ENCODE measurements around the gene EVA1C. TPM values are rescaled to one million over a fixed set of nuclear protein-coding genes. Genes with fewer than 3 reads are reported as not detected.
"Not testable (repeated sequence)": the region's sequence is repeated elsewhere in the genome, so short reads cannot be mapped to it uniquely, and the experiment has no call there.

Gene EVA1C
- total and polyA plus RNA-seq, 3 experiments from 2014 or later, result 13.4 to 25.8 (median 16.2) TPM

- Mint-ChIP-seq H3K27me3 (peaks cover 0 to 2% of the 10 kb centered on the region in 2 donors), H3K4me1 (peaks cover 0 to 6% (median 3%) of the 10 kb centered on the region in 3 donors), H3K4me3 (no peak overlapping the region), H3K27ac (peak overlapping the region in 1 of 8 donors; percentile 17), H3K36me3 (peaks cover 0 to 1% (median 0%) of the 10 kb centered on the region in 3 donors), H3K9me3 (no peaks in the 10 kb centered on the region)
- Histone ChIP-seq H3K27me3 (ENCODE audit: insufficient read depth, low read length, poor library complexity, severe bottlenecking) (no peaks in the 10 kb centered on the region), H3K9me3 (ENCODE audit: low read length) (no peaks in the 10 kb centered on the region), H3K27ac (ENCODE audit: low read depth, low read length) (no peak overlapping the region), H3K36me3 (ENCODE audit: insufficient read depth, low read length) (no peaks in the 10 kb centered on the region), H3K4me1 (ENCODE audit: insufficient read depth, low read length) (no peaks in the 10 kb centered on the region), H3K4me3 (ENCODE audit: low read length) (no peak overlapping the region)
- DNase-seq, result no peak
- ChIA-PET POLR2A (no interaction called here), CTCF (no interaction called here)
Observed at GRCh38 chr21:32523988-32524719, 111.6 kb downstream of the EVA1C start.

- CTCF ChIA-PET, result no interaction called here
Observed at GRCh38 chr21:32525282-32525681, 112.8 kb downstream of the EVA1C start.

DNA sequence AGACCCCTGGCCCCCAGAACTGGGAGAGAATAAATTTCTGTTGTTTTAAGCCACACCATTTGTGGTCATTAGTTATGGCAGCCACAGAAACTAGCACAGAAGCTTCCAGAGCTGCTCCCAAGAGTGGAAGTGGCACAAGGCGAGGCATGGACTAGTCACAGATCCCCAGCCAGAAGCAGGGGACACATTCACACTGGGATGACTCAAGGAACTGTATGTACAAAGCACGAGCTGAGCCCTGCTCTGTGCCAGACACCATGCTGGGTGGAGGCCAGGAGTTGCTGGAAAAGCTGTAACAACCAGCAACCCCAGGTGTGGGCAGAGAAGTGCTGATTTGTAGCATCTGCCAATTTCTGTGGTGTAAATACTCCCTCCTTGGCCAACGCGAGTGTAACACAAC is 117.2 kb downstream of the EVA1C start:
- Mint-ChIP-seq H3K36me3 (peaks cover 0 to 5% (median 5%) of the 10 kb centered on the region in 3 donors), H3K4me3 (no peak overlapping the region), H3K4me1 (peaks cover 0 to 7% (median 3%) of the 10 kb centered on the region in 3 donors), H3K27me3 (no peaks in the 10 kb centered on the region), H3K27ac (peak overlapping the region in 1 of 8 donors; percentile 38), H3K9me3 (no peaks in the 10 kb centered on the region)
- no peak overlapping the region for H3K4me3 ChIP-seq (ENCODE audit: low read length)
- POLR2A ChIA-PET, result no interaction called here
- no peaks in the 10 kb centered on the region for H3K27me3 ChIP-seq (ENCODE audit: insufficient read depth, low read length, poor library complexity, severe bottlenecking)
- H3K27ac ChIP-seq (ENCODE audit: low read depth, low read length), result no peak overlapping the region
- CTCF ChIA-PET, result no interaction called here
- DNase-seq, result no peak
- H3K9me3 ChIP-seq (ENCODE audit: low read length), result no peaks in the 10 kb centered on the region
- no peaks in the 10 kb centered on the region for H3K36me3 ChIP-seq (ENCODE audit: insufficient read depth, low read length)
- H3K4me1 ChIP-seq (ENCODE audit: insufficient read depth, low read length), result no peaks in the 10 kb centered on the region

More at GRCh38 chr21:32525282-32525681, 112.8 kb downstream of the EVA1C start:
- DNase-seq, result no peak
- peaks cover 0 to 2% of the 10 kb centered on the region in 2 donors for H3K27me3 Mint-ChIP-seq
- no peaks in the 10 kb centered on the region for H3K27me3 ChIP-seq (ENCODE audit: insufficient read depth, low read length, poor library complexity, severe bottlenecking)
- H3K4me3 ChIP-seq (ENCODE audit: low read length), result no peak overlapping the region
- H3K4me1 ChIP-seq (ENCODE audit: insufficient read depth, low read length), result no peaks in the 10 kb centered on the region
- POLR2A ChIA-PET, result no interaction called here
- H3K4me3 Mint-ChIP-seq, result no peak overlapping the region
- peaks cover 0 to 6% (median 3%) of the 10 kb centered on the region in 3 donors for H3K4me1 Mint-ChIP-seq
- no peak overlapping the region for H3K27ac Mint-ChIP-seq
- H3K9me3 Mint-ChIP-seq, result no peaks in the 10 kb centered on the region
- H3K36me3 ChIP-seq (ENCODE audit: insufficient read depth, low read length), result no peaks in the 10 kb centered on the region
- H3K27ac ChIP-seq (ENCODE audit: low read depth, low read length), result no peak overlapping the region
- peaks cover 0 to 1% (median 0%) of the 10 kb centered on the region in 3 donors for H3K36me3 Mint-ChIP-seq
- no peaks in the 10 kb centered on the region for H3K9me3 ChIP-seq (ENCODE audit: low read length)

GRCh38 chr21:32530809-32531208 is 118.3 kb downstream of the EVA1C start:
- H3K4me3 Mint-ChIP-seq; H3K4me3 ChIP-seq (ENCODE audit: low read length); POLR2A ChIA-PET; H3K27me3 ChIP-seq (ENCODE audit: insufficient read depth, low read length, poor library complexity, severe bottlenecking); H3K36me3 ChIP-seq (ENCODE audit: insufficient read depth, low read length); H3K27ac ChIP-seq (ENCODE audit: low read depth, low read length); H3K27me3 Mint-ChIP-seq; H3K9me3 Mint-ChIP-seq; H3K9me3 ChIP-seq (ENCODE audit: low read length); DNase-seq; H3K4me1 ChIP-seq (ENCODE audit: insufficient read depth, low read length); H3K36me3 Mint-ChIP-seq: not testable (repeated sequence)
- CTCF ChIA-PET, result interaction anchor here (1.1 kb wide), 1 partner anchor 127 kb away, joined by 3 read pairs; no protein-coding TSS in a partner anchor
- H3K27ac Mint-ChIP-seq, result peak overlapping the region in 1 of 8 donors; percentile 53
- peaks cover 2 to 12% (median 5%) of the 10 kb centered on the region in 3 donors for H3K4me1 Mint-ChIP-seq

GRCh38 chr21:32531561-32531960 is 119.1 kb downstream of the EVA1C start:
- H3K27ac ChIP-seq (ENCODE audit: low read depth, low read length); H3K4me3 ChIP-seq (ENCODE audit: low read length); H3K4me3 Mint-ChIP-seq; H3K4me1 ChIP-seq (ENCODE audit: insufficient read depth, low read length); H3K27me3 ChIP-seq (ENCODE audit: insufficient read depth, low read length, poor library complexity, severe bottlenecking); H3K27me3 Mint-ChIP-seq; H3K36me3 Mint-ChIP-seq; H3K27ac Mint-ChIP-seq; DNase-seq; H3K36me3 ChIP-seq (ENCODE audit: insufficient read depth, low read length); H3K9me3 Mint-ChIP-seq; POLR2A ChIA-PET; H3K9me3 ChIP-seq (ENCODE audit: low read length): not testable (repeated sequence)
- H3K4me1 Mint-ChIP-seq, result peaks cover 5 to 15% (median 6%) of the 10 kb centered on the region in 3 donors
- CTCF ChIA-PET, result interaction anchor here (1.1 kb wide), 1 partner anchor 128 kb away, joined by 3 read pairs; no protein-coding TSS in a partner anchor

GRCh38 chr21:32532636-32533035 is 120.1 kb downstream of the EVA1C start:
- CTCF ChIA-PET, result no interaction called here
- Mint-ChIP-seq H3K4me3 (no peak overlapping the region), H3K4me1 (peaks cover 16 to 23% (median 17%) of the 10 kb centered on the region in 3 donors)

DNA sequence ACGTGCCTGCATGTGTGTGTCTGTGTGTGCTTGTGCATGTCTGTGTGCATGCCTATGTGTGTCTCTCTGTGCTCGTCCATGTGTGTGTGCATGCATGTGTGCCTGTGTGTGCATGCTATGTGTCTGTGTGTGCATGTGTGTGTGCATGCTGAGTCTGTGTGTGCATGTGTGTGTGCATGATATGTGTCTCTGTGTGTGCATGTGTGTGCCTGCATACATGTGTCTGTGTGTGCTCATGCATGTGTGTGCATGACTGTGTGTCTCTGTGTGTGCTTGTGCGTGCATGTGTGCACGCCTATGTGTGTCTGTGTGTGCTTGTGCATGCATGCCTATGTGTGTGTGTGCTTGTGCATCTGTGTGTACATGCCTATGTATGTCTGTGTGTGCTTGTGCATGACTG is 120.5 kb downstream of the EVA1C start:
- H3K9me3 Mint-ChIP-seq, result no peaks in the 10 kb centered on the region
- no peak overlapping the region for H3K4me3 Mint-ChIP-seq
- Histone ChIP-seq H3K9me3 (ENCODE audit: low read length) (no peaks in the 10 kb centered on the region), H3K36me3 (ENCODE audit: insufficient read depth, low read length) (no peaks in the 10 kb centered on the region), H3K27ac (ENCODE audit: low read depth, low read length) (no peak overlapping the region), H3K4me3 (ENCODE audit: low read length) (no peak overlapping the region), H3K27me3 (ENCODE audit: insufficient read depth, low read length, poor library complexity, severe bottlenecking) (no peaks in the 10 kb centered on the region), H3K4me1 (ENCODE audit: insufficient read depth, low read length) (peaks cover 4% of the 10 kb centered on the region)
- no peaks in the 10 kb centered on the region for H3K27me3 Mint-ChIP-seq
- peaks cover 17 to 21% (median 18%) of the 10 kb centered on the region in 3 donors for H3K4me1 Mint-ChIP-seq
- ChIA-PET CTCF (no interaction called here), POLR2A (no interaction called here)
- H3K27ac Mint-ChIP-seq, result peak overlapping the region in 1 of 8 donors; percentile 80
- H3K36me3 Mint-ChIP-seq, result peaks cover 0 to 5% (median 5%) of the 10 kb centered on the region in 3 donors
- DNase-seq, result no peak

More at GRCh38 chr21:32532636-32533035, 120.1 kb downstream of the EVA1C start:
- Mint-ChIP-seq H3K27me3 (no peaks in the 10 kb centered on the region), H3K9me3 (no peaks in the 10 kb centered on the region), H3K36me3 (peaks cover 0 to 5% (median 5%) of the 10 kb centered on the region in 3 donors), H3K27ac (no peak overlapping the region)
- DNase-seq, result no peak
- Histone ChIP-seq H3K9me3 (ENCODE audit: low read length) (no peaks in the 10 kb centered on the region), H3K4me1 (ENCODE audit: insufficient read depth, low read length) (peaks cover 4% of the 10 kb centered on the region), H3K4me3 (ENCODE audit: low read length) (no peak overlapping the region), H3K36me3 (ENCODE audit: insufficient read depth, low read length) (no peaks in the 10 kb centered on the region), H3K27ac (ENCODE audit: low read depth, low read length) (no peak overlapping the region), H3K27me3 (ENCODE audit: insufficient read depth, low read length, poor library complexity, severe bottlenecking) (no peaks in the 10 kb centered on the region)
- POLR2A ChIA-PET, result no interaction called here

GRCh38 chr21:32533611-32534010 is 121.1 kb downstream of the EVA1C start:
- H3K27me3 Mint-ChIP-seq, result no peaks in the 10 kb centered on the region
- H3K36me3 Mint-ChIP-seq, result peaks cover 0 to 5% (median 5%) of the 10 kb centered on the region in 3 donors
- no peak for DNase-seq
- Histone ChIP-seq H3K4me3 (ENCODE audit: low read length) (no peak overlapping the region), H3K4me1 (ENCODE audit: insufficient read depth, low read length) (peaks cover 4% of the 10 kb centered on the region), H3K36me3 (ENCODE audit: insufficient read depth, low read length) (no peaks in the 10 kb centered on the region), H3K27ac (ENCODE audit: low read depth, low read length) (no peak overlapping the region), H3K27me3 (ENCODE audit: insufficient read depth, low read length, poor library complexity, severe bottlenecking) (no peaks in the 10 kb centered on the region), H3K9me3 (ENCODE audit: low read length) (no peaks in the 10 kb centered on the region)
- H3K9me3 Mint-ChIP-seq, result no peaks in the 10 kb centered on the region
- no peak overlapping the region for H3K4me3 Mint-ChIP-seq
- H3K27ac Mint-ChIP-seq, result no peak overlapping the region
- ChIA-PET POLR2A (no interaction called here), CTCF (no interaction called here)
- peaks cover 22 to 24% (median 22%) of the 10 kb centered on the region in 3 donors for H3K4me1 Mint-ChIP-seq

Data from CD8-positive, alpha-beta memory T cell (primary cell).